CD1c-positive myeloid dendritic cell (primary cell): ENCODE results near the gene OBSCN.

Source experiments
- DNase-seq: peaks from one replicate; pipeline ENCODE4 v3.0.0-alpha.2; 2016; ENCODE audit errors: extremely low spot score

OBSCN gene

DNA sequence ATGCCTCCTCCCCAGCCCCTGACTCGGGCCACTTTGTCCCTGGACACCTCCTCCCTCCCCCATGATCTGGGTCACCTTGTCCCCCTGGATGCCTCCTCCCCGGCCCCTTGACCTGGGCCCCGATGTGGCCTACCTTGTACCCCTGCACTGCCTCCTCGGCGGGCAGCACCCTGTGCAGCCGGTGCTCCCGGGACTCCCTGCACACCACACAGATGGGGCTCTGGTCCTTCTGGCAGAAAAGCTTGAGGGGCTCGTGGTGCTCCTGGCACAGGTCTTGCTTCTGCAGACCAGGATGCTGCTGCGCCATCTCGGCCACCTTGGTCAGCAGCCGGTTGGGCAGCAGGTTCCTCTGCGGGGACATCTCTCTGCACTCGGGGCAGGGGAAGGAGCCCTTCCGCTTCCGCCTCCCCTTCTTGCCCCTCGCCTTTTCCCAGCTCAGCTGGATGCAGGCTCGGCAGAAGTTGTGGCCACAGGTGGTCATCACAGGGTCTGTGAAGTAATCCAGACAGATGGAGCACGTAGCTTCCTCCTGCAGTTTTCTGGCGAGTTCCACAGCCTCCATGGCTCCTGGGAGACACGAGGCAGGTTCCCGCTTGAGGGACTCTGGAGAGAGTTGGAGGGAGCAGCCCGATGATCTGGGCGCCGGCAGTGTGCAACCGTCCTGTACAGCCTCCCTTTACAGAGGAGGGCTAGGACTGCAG, 206.8 kb downstream of the OBSCN start:
- DNase-seq, result no peak

GRCh38 chr1:228415221-228415620, 207.4 kb downstream of the OBSCN start:
- DNase-seq, result no peak

GRCh38 chr1:228415853-228416216, 208.0 kb downstream of the OBSCN start:
- DNase-seq, result no peak

GRCh38 chr1:228416217-228416933, 208.5 kb downstream of the OBSCN start, which contains the start of gene TRIM17:
Gene TRIM17, minus strand, starts transcription at chr1:228416861. Its CDS starts 1,789 bp downstream, at chr1:228415072.
- peak; percentile 4 for DNase-seq

DNA sequence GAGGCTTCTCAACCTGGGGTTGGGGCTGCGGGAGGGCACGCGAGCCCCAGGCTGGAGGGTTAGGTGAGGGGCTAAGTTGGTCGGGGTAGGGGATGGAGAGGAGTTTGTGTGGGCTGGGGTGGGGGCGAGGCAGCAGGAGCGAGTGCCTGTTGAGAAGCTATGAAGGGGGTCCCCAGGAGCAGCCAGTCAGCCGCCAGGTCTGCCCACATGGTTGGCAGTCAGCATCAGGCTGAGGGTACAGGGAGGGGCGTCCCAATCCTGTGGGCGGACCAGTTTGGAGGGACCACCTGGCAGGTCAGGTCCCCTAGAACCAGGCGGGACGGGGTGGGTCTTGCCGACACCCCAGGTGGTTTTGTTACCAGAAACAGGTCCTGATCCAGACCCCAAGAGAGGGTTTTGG, 209.2 kb downstream of the OBSCN start:
- no peak for DNase-seq

GRCh38 chr1:228417483-228418203, 209.8 kb downstream of the OBSCN start:
- no peak for DNase-seq

DNA sequence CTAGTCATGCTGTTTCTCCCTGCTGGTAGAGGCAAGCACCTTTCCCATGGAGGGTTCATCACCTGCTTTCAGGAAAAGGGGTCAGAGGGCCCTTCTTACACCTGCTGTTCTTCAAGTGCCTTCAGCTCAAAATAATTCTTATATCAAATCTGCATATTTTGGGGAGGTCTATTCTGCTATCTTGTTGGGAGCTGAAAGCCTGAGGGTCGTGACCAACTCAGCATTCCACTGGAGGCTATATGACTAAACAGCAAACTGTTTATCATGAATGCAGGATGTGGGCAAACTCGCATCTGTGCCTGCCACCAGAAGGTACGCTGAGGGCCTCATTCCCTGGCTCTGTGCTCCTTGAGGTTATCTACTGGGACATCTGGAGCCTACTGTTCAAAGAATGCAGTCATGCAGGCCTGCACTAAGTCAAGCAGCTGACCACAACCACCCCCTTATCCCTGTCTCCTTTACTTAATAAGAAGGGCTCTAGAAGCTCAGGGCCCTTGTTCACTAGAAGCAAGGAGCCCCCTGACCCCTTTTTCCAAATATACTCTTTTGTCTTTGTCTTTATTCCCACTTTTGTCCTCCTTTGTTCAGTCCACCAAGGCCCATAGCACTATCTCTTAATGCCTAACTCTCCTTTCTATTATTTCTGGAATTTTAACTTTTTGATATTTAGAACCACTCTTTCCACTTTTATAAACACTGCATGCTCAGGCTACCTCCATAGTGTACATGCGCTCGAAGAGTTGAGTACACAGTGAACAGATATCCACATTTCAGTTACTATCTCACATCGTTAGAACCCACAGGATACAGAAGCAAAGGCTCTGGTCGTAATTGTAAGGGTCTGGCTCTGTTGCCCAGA, 213.4 kb downstream of the OBSCN start:
- no peak for DNase-seq

DNA sequence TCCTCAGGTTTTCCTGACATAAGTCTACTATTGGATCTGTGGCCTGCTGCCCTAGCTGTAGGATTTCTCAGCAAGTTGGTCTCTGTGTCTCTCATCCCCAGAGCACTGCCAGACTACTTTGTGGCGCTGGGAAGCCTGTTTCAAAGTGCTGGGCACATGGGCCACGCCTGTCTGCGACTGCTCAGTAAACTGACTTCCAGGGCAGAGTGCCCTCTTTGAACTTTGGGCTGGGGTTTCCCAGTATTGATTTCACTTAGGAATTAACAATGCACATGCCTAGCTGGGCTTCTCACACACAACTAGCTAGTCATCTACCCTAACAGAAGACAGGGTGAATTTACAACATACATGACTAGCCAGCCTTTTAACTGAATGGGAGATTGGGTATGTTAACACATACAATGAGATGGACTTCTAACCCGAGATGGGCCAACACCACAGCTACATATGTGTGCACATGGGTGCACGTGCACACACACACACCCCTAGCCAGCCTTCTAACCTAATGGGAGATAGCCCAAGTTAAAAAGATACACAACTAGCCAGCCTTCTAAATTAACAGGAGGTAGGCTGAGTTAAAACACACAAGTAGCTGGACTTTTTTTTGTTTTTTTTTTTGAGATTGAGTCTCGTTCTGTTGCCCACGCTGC, 215.7 kb downstream of the OBSCN start:
- DNase-seq, result no peak

DNA sequence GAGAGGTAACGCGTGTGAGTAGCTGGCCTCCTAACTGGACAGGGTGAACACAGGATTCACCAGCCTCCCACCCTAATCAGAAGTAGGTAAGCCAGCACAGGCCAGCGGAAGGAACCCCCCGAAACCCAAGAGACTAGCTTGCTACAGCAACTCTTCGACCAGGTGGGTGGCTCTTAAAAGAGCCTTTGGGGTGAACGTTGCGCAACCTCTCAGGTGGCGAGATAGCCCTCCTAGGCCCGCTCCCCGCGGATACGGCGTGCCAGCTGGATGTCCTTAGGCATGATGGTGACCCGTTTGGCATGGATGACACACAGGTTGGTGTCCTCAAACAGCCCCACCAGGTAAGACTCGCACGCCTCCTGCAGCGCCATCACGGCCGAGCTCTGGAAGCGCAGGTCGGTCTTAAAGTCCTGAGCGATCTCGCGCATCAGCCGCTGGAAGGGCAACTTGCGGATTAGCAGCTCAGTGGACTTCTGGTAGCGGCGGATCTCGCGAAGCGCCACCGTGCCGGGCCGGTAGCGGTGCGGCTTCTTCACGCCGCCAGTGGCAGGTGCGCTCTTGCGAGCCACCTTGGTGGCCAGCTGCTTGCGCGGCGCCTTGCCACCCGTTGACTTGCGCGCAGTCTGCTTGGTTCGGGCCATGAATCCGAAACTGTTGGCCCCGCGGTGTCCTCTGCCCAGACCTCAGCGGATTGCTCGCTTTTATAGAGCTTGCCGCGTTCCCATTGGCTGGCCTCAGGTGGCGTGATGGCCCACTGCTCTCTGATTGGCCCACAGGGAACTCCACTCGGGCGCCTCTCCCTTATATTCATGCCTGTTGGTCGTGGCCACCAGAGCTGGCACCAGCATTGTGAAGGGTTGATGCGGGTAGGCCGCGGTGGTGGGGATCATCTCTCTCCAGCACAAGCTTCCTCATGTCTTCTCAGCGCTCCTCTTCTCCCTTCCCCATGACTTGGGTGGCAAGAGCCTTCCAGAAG, 217.1 kb downstream of the OBSCN start:
- DNase-seq, result no peak

DNA sequence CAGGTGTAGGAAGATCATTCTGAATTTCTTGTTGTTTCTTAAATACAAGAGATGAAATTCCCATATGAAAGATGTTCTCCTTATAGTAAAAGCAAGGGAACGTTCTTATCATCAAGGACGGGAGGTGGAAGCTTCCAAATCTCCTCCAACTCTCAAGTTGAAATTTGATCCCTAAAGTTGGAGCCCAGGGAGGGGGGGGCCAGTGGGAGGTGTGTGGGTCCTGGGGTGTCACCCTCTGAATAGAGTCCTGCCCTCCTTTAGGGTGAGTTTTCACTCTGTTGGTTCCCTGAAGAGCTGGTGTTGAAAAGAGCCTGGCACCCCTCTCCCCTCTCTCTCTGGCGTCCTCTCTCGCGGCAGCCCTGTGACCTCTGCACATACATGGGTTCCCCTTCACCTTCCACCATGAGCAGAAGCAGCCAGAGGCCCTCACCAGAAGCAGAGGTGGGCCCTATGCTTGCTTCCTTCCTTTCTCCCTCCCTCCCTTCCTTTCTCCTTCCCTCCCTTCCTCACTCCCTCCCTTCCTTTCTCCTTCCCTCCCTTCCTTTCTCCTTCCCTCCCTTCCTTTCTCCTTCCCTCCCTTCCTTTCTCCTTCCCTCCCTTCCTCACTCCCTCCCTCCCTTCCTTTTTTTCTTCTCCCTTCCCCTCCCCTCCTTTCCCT, 218.8 kb downstream of the OBSCN start:
- DNase-seq, result no peak

- no peak for DNase-seq
These were observed 220.6 kb downstream of the OBSCN start for GRCh38 chr1:228428412-228428811.
